Right hindlimb (tissue), 1 donor: ENCODE results near the gene RERE.

Source experiments
- DNase-seq: peaks from one replicate; pipeline ENCODE4 v3.0.0-alpha.2; 2018

Gene RERE

DNA sequence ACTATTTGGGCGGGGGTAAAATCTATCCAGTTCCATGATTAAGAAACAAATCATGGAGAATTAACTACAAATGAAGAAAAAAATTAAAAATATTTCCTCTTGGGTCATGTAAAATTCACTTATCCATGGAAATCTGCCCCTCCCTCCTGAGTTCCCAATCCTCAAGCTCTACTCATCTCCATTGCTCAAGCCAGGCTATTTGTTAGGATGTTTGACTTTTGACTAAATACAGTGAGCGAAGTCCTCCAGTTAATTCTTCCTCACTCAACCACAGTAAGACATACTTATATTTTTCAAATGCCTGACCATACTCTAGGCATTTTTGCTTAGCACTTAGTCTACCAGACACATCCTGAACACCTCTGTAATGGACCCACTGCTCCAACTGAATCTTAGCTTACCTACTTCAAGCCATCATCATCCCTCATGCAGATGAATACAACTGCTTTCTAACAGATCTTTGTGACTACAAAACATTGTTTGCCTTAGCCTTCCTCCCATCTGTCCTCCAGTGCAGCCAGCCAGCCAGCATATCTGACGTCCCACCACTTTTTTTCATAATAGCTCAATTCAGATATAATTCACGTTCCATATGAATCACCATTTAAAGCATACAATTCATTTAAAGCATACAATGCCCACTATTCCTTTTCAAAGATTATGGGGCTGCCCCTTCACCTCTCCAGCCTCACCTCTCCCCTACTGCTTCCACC lies 154.2 kb downstream of the RERE start:
- no peak for DNase-seq

DNA sequence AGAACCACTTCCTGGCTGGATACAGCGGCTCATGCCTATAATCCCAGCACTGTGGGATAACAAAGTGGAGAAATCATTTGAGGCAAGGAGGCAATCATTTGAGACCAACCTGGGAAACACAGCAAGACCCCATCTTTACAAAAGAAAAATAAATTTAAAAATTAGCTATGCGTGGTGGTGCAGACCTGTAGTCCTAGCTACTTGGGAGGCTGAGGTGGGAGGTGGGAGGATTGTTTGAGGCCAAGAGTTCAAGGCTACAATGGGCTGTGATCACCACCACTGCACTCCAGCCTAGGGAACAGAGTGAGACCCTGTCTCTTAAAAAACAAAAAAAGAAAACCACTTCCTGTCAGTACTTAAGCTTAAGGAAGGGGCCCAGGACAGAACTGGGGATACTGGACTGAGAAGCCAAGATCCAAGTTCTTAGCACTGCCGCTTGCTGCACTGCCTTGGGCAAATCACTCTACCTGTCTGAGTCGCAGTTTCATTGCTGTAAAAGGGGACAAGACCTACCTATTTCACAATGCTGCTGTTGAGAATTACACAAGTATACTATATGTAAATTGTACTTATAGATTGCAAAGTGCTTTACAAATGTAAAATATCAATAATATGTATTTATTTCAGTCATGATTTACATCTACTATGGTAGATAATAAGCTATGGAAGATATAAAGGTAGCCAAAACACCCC lies 154.9 kb downstream of the RERE start:
- DNase-seq, result no peak

DNA sequence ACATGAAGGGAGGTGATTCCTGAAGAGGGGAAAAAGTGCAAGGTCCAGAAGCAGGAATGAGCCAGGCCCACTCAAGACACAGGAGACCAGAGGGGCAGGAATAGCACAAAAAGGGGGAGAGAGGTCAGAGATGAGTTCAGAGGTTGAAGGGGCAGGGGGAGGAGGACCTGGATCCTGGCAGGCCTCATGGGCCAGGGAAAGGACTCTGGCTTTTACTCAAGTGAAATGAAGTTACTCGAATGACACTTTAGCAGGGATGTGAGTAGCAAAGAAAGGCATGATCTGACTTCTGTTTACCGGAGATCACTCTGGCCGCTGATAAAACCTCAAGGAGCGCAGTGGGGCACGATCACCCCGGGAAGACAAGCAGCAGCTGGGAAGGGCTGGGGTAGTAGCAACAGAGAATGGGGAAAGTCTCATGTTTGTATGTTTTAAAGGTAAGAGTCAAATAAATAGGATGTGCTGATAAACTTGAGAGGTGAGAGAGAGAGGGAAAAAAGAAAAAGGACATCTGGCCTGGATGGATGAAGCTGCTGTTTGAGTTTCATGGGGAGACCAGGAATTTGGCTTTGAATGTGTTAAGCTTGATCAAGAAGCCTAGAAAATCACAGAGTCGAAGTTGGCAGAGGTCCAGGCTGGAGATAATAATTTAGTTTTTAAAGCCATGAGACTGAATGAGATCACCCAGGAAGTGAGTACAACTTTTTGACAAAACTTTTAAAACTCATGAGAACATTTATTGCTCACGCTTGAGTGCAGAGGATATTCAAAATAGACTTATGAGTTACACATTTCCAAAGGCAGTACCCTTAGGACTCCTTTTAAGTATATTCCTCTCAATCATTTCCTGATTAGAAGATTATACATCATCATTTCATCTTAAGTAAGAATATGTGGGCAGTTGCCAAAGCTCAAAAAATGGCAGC lies 156.0 kb downstream of the RERE start:
- no peak for DNase-seq

DNA sequence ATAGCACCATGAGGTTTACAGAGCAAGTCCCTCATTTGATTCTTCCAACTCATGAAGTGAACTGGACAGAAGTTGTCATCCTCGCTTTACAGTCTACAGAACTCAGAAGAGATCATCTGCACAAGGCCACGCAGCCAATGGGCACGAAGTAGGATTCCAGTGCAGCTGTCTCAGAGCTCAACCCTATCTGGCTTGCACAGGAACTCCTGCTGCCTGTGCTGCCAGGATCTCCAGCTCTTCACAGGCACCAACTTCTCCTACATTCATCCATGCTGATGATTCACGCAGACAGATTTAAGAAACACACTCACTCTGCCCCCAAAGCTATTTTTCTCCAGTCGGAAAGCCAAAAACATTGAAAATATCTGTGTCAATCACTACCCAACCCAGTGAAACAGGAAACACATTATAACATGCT lies 157.0 kb downstream of the RERE start:
- peak; percentile 84 for DNase-seq

DNA sequence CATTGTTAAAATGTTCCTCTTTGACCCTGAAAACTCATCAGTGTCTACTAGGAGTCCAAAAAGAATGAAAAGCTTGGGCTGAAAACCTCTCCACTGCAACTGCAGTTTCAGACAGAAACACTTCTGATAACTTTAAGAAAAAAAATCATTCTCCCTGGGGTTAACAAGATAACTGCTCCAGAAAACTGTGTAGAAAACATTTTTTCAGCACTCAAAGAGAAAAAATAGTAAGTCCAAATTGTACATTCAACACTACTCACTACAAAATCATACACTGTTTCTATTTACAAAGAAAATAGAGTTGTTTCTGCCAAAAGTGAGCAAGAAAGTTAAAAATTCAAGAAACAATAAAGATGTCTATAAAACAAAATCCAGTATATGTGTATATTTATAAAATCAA lies 157.8 kb downstream of the RERE start:
- no peak for DNase-seq

DNA sequence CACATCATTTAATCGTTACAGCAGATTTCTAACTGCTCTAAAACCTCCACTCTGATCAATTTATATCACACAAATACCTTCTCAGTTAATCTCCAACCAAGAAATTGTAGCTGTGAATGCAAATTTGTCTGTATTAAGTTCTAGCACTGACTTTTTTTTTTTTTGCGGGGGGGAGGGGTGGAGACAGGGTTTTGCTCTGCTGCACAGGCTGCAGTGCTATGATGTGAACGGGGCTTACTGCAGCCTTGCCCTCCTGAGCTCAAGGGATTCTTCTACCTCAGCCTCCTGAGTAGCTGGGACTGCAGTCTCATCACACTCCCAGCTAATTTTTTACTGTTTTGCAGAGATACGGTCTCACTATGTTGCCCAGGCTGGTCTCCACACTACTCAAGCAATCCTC lies 163.6 kb downstream of the RERE start:
- no peak for DNase-seq

DNA sequence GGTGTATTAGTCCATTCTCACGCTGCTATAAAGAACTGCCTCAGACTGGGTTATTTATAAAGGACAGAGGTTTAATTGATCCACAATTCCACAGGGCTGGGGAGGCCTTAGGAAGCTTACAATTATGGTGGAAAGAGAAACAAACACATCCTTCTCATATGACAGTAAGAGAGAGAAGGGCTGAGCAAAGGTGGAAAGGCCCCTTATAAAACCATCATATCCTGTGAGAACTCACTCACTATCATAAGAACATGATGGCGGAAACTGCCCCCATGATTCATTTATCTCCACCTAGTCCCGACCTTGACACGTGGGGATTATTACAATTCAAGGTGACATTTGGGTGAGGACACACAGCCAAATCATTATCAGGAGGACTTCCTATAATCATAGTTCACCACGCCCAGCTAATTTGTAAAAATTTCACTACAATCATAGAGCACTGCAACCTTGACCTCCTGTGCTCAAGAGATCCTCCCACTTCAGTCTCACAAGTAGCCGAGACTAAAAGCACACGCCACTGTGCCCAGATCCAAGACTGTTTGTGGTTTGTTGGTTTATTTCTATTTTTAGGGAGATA lies 164.9 kb downstream of the RERE start:
- DNase-seq, result no peak

DNA sequence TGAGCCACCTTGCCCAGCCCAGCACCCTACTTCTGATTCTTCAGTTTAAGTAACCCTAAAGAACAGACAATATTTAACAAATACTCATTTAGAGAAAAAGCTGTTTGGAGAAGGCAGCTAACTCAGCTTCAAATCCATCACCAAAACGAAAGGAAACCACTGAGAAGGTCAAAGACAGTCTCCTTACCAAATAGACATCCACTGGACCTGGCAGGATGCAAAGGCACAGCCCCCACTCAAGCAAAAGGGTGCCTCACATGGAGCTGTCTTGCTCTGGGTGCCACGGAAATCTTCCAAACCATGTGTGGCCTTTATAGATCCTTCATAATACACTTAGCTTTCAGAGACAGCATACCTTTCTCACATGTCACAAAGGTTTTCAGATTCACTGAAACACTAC lies 165.5 kb downstream of the RERE start:
- no peak for DNase-seq

DNA sequence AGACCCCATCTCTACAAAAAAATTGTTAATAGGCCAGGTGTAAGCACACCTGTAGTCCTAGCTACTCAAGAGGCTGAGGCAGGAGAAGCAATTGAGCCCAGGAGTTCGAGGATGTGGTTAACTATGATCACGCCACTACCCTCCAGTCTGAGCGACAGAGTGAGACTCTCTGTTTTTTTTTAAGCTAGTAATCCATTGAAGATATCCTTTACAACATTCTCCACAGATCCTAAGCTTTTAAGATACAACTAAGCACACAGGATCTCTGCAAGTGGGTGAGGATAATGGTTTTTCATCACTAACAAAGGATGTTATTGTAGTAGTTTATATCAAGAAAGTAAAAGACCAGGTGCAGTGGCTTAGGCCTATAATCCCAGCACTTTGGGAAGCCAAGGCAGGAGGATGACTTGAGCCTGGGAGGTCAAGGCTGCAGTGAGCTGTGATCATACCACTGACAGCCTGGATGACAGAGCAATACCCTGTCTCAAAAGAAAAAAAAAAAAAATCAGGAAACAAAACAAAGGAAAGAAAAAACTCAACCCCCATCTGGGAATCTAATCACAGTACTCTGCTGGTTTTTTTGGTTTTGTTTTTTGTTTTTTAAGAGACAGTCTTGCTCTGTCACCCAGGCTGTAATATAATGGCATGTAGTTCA lies 166.1 kb downstream of the RERE start:
- no peak for DNase-seq

DNA sequence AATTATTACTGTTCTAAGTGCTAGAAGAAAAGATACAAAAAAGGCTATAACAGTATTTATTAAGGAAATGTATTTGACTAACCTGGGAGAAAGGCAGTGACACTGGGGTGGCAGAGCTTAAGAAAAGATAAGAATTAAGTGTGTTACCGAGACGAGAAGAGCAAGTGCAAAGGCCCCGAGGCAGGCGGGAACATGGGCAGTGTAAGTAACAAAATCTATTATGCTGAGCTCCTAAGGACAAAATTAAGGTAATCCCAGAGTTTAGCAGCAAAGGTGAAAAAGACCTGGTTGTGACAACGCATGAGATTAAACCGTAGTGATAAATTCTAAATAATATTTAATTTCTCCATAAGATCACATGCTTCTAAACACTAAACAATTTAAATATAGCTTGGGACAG lies 167.6 kb downstream of the RERE start:
- DNase-seq, result no peak

DNA sequence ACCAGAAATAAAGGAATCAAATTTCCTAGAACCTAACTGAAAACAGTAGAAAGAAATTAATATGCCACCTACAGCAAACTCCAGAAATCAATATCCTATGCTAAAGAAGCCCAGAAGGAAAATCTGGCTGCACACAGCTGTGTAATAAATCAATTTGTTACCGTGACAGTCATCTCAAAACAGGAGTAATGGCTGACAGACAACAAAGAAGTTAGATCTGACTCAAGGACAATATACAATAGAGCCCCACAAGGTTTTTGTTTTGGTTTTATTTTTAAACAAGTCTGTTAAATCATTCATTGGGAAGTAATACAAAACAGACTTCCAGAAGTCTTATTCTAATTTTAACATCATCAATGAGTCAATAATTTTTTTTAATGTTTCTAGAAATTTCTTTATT lies 168.4 kb downstream of the RERE start:
- no peak for DNase-seq

DNA sequence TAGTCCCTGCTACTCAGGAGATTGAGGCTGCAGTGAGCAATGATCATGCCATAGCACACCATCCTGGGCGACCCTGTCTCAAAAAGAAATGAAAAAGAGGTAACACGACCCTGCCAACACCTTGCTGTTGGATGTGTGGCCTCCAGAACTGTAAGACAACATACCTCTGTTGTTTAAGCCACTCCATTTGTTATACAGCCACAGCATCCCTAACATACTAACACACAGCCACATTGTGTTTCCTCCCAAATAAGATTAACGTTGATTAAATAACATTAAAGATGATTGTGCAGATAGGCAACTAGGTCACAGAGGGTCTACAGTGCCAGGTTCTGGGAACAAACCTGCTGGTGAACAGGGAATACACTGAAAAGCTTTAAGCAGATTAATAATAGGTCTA lies 170.4 kb downstream of the RERE start:
- DNase-seq, result no peak

DNA sequence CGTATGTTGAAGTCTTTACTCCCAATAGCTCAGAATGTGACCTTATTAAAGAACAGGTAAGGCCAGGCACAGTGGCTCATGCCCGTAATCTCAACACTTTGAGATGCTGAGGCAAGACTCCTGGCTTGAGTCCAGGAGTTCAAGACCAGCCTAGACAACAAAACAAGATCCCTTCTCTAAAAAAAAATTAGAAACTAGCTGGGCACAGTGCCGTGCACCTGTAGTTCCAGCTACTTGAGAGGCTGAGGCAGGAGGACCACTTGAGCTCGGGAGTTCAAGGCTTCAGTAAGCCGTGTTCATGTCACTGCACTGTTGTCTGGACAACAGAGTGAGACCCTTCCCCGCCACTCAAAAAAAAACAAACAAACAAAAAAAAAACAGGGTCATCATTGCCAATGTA lies 171.3 kb downstream of the RERE start:
- DNase-seq, result no peak

DNA sequence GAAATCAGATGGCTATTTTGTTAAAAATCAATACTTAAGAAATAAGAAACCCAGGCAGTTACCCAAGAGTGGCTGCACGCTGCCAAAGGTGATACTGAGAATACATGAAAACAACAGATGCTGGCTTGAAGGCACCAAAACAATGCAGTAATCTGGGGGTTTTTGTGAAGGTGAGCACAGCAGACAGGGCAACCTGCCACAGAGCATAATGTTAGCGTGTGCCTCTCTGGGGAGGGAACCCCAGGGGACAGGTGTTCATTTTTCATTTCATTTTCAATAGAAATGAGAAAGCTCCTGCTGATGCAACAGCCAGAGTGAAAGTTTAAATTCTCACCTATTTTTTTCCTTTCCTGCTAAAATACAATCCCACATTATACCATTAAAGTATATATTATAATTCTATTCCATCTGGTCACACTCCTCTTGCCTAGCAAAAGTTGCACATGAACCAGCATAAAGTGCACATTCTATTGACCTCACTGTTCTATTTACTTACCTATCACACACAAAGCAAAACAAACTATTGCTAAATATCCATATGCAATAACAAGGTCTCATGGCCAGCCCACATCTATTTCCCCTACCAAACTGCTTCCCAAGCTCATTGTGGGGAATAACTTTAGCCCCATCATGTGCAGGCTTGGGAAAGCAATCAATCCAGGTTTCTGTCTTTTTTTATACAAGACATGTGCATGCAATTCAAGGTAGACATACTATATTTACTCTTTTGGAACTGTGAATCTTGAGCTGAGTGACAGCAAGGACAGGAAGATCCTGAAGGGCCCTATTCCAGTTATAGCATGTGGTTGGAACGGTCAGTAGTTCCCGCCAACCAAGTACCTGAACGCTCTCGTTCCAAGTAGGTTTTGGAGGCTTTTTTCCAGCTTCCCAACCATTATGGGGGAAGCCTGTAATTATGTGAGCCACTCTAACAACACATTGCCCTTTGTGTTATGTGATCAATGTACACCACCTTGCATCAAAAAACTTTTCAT lies 173.6 kb downstream of the RERE start:
- no peak for DNase-seq

DNA sequence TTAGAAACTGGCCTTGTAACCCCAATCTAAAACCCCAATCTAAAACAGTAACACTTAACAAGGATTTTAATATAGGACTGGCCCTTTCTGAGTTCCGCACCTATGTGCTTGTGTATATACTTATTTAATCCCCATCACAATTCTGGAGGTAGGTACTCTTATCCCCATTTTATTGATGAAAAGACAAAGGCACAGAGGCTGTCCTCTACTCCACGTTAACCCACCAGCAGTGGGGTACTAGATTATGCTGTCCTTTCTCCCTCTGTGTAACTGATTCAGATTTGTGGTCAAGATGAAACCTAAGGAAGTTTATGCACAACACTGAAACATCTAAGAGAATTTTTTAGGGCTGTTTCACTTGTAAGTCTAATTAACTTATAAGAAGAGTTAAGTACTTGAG lies 175.3 kb downstream of the RERE start:
- DNase-seq, result no peak

DNA sequence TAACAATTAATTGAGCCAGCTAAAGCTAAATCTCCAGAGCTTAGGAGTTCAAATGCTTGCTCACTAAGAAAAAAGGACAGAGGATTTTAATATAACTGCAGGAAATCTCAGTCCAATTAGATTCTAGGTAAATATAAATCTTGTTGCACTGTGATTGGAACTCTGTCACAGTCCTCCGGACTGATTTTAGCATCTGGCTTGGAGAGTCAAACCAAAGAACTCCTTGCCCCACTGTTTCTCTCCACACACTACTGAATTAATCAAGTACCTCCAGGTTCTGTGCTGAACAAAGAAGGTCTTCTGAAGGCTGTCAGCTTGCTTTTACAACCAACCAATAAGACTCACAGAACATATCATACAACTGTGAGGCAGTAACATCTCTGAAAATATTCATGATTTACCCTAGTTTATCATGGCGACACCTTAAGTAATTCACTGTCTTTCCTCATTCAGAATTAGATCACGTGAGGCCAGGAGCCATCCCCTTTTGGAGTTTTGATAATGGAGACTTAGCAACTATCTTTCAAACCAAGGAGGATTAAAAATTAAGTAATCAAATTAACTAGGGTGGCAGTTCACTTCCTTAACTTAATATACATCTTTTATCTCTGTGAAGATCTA lies 176.0 kb downstream of the RERE start:
- DNase-seq, result no peak

DNA sequence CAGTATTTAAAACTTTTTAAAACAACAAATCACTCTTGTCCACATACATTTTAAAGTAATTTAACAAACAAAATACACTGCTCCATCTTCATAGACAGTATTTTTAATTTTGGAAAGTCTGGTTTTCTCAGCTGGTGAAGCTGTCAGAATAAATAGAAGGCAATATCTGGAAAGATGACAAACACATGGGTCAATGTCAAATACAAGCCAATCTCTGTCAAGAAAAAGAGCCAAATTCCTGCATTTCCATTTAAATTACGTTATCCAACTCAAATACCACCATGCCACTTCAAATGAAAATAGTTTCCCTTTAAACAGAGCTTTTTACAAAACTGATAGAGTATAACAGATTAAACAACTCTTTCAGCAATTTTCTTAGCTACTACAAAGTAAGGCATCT lies 176.5 kb downstream of the RERE start:
- DNase-seq, result no peak

DNA sequence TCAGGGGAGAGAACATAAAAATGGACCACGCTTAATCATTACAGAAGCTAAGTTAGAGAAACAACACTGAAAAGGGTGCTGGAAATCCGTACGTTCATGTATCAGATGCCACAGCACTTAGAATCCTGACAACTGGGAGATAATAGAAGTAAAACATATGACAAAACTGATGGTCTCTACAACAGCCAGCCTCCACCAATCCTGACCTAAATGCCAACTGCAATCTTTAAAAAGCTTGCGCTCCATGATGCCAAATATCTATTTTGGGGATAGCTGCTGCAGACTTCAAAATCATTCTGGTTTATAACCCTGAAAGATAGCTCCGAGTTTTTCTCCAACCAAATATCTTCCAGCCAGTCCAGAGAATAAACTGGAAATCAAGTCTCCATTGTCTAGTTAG lies 178.3 kb downstream of the RERE start:
- DNase-seq, result no peak

DNA sequence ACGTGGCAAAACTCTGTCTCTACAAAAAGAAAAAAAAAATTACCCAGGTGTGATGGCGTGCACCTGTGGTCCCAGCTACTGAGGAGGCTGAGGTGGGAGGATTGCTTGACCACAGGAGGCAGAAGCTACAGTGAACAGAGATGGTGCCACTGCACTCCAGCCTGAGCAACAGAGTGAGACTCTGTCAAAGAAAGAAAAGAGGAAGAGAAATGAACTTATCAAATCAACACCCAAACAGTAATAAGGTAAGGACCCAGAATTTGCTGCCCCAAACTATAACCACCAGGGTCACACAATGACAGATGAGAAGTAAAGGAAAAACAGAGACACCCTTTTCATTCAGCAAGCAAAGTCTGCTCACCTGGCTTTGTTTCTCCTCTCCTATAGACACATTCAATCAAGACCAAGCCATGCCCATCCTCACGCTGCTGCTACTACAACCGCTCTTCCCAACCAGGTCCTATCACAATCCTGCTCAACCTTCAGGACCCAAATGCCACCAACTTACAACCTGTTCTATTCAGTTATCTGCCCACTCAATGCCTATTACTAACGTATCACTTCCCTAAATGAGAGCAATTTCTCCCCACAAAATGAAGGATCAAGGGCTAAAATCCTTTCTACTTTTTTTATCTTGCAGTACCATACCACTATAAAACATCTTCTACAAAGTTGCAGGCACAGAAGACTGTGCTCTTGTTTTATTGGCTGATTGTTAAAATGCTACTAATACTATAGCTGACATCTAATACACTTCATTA lies 183.5 kb downstream of the RERE start:
- no peak for DNase-seq

DNA sequence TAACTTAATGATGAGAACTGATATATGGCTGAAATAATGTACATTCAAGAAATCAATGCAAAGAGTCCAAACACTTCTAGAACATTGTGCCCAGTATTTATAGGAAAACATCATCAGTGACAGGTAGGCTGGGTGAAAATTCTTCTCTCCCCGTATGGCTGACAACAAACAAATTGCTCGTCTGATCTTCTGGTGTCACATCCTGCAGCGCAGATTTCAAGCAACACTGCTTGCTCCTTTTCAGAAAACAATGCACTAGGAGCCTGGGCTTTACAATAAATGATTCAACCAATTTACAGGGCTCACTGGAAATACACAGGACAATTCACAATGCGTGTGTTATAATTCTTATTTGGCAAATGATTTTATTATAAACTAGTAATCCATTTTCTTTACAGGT lies 185.3 kb downstream of the RERE start:
- no peak for DNase-seq
